HG02973 (cell line): ENCODE measurements around the gene MYO3A.
"Not testable (repeated sequence)": the region's sequence is repeated elsewhere in the genome, so short reads cannot be mapped to it uniquely, and the experiment has no call there.

Source experiments
- ATAC-seq: cut with Tn5 transposase; IDR thresholded peaks from one replicate; pipeline ENCODE4 v1.9.1; 2021; ENCODE audit warnings: moderate library complexity; ENCODE audit not compliant: unreplicated experiment

The MYO3A gene

GRCh38 chr10:26067680-26068079, 133.7 kb downstream of the MYO3A start:
- no peak for ATAC-seq

- ATAC-seq, result not testable (repeated sequence)
These were observed 146.9 kb downstream of the MYO3A start for GRCh38 chr10:26080971-26081370.

- ATAC-seq, result no peak
These were observed 147.4 kb downstream of the MYO3A start for GRCh38 chr10:26081459-26081858.

- no peak for ATAC-seq
These were observed 151.5 kb downstream of the MYO3A start for GRCh38 chr10:26085549-26085948.

GRCh38 chr10:26087666-26088065, 153.6 kb downstream of the MYO3A start:
- ATAC-seq, result no peak

- no peak for ATAC-seq
These were observed 156.0 kb downstream of the MYO3A start for GRCh38 chr10:26090026-26090425.

GRCh38 chr10:26090762-26091161, 156.7 kb downstream of the MYO3A start:
- no peak for ATAC-seq

GRCh38 chr10:26093229-26093628, 159.2 kb downstream of the MYO3A start:
- ATAC-seq, result no peak

GRCh38 chr10:26095781-26096180, 161.8 kb downstream of the MYO3A start:
- ATAC-seq, result no peak

GRCh38 chr10:26097549-26097948, 163.5 kb downstream of the MYO3A start:
- not testable (repeated sequence) for ATAC-seq

- ATAC-seq, result no peak
These were observed 178.5 kb downstream of the MYO3A start for GRCh38 chr10:26112532-26112931.

- ATAC-seq, result no peak
These were observed 204.6 kb downstream of the MYO3A start for GRCh38 chr10:26138613-26139012.

GRCh38 chr10:26156019-26156418, 222.0 kb downstream of the MYO3A start:
- no peak for ATAC-seq

GRCh38 chr10:26157734-26158133, 223.7 kb downstream of the MYO3A start:
- no peak for ATAC-seq

GRCh38 chr10:26169466-26169865, 235.4 kb downstream of the MYO3A start:
- no peak for ATAC-seq

- ATAC-seq, result no peak
These were observed 238.1 kb downstream of the MYO3A start for GRCh38 chr10:26172131-26172530.

- ATAC-seq, result no peak
These were observed 239.8 kb downstream of the MYO3A start for GRCh38 chr10:26173837-26174236.

- no peak for ATAC-seq
These were observed 243.3 kb downstream of the MYO3A start for GRCh38 chr10:26177341-26177740.

GRCh38 chr10:26194275-26194674, 260.2 kb downstream of the MYO3A start:
- no peak for ATAC-seq

- ATAC-seq, result no peak
These were observed 263.2 kb downstream of the MYO3A start for GRCh38 chr10:26197248-26197647.

GRCh38 chr10:26198119-26198518, 264.1 kb downstream of the MYO3A start:
- ATAC-seq, result no peak

GRCh38 chr10:26199841-26200240, 265.8 kb downstream of the MYO3A start:
- ATAC-seq, result no peak

GRCh38 chr10:26205223-26205622, 271.2 kb downstream of the MYO3A start:
- ATAC-seq, result no peak
